Brain microvascular endothelial cell (primary cell): ENCODE data around the gene LMX1A.

Source experiments
- DNase-seq: peaks from one replicate; pipeline ENCODE4 v3.0.0-alpha.2; 2020
- H3K27ac ChIP-seq: fragments of 250-450 bp; sonication (Bioruptor Pico); 2 replicates; pipeline ENCODE4 v1.5.1; 2020; ENCODE audit warnings: mild to moderate bottlenecking, moderate library complexity
- H3K27me3 ChIP-seq: fragments of 250-450 bp; sonication (Bioruptor Pico); replicated peaks from 2 replicates; pipeline ENCODE4 v1.5.1; 2020; ENCODE audit warnings: mild to moderate bottlenecking
- H3K36me3 ChIP-seq: fragments of 250-450 bp; sonication (Bioruptor Pico); replicated peaks from 2 replicates; pipeline ENCODE4 v1.5.1; 2020; ENCODE audit warnings: mild to moderate bottlenecking
- H3K4me3 ChIP-seq: 2 replicates; pipeline ENCODE4 v1.5.1; 2011; ENCODE audit warnings: low read depth, mild to moderate bottlenecking, control low read depth, low read length, moderate library complexity
- in situ Hi-C: cut with HindIII; loops from 2 replicates; pipeline ENCODE4 v1.10.0; 2017; ENCODE audit warnings: low sequenced_read_pairs, low pct_ligation_motif_present
- TF ChIP-seq, protein P1 (sequence below): IDR thresholded peaks from 2 replicates; pipeline ENCODE4 v1.5.1; 2011; ENCODE audit warnings: low read depth, mild to moderate bottlenecking, moderate library complexity, low read length, control low read depth, inconsistent platforms; ENCODE audit errors: missing control alignments

LMX1A gene

DNA sequence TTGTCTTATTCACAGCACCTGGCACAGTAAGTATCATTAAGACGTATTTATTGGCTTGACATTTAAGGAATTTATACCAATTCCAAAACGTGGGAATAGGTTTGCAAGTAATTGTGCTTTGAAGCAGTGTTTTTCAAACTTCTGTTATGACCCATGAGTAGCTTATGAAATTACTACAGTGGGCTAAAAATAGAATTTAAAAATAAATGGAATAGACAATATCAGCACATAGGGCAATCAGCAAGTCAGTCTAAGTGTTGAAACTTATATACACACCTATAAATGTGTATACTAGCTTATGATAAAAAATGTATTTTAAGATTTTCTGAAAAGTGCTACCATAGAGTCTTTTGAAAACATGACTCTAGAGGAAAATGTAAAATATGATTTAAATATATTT is 116.6 kb downstream of the LMX1A start:
- H3K27me3 ChIP-seq: peaks cover 16% of the 10 kb centered on the region
- DNase-seq: no peak
- H3K36me3 ChIP-seq: no peaks in the 10 kb centered on the region
- in situ Hi-C loops: no loop called here
- no peak overlapping the region for H3K27ac ChIP-seq
- H3K4me3 ChIP-seq: no peak overlapping the region
- TF ChIP-seq, protein P1, sequence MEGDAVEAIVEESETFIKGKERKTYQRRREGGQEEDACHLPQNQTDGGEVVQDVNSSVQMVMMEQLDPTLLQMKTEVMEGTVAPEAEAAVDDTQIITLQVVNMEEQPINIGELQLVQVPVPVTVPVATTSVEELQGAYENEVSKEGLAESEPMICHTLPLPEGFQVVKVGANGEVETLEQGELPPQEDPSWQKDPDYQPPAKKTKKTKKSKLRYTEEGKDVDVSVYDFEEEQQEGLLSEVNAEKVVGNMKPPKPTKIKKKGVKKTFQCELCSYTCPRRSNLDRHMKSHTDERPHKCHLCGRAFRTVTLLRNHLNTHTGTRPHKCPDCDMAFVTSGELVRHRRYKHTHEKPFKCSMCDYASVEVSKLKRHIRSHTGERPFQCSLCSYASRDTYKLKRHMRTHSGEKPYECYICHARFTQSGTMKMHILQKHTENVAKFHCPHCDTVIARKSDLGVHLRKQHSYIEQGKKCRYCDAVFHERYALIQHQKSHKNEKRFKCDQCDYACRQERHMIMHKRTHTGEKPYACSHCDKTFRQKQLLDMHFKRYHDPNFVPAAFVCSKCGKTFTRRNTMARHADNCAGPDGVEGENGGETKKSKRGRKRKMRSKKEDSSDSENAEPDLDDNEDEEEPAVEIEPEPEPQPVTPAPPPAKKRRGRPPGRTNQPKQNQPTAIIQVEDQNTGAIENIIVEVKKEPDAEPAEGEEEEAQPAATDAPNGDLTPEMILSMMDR: no peak

DNA sequence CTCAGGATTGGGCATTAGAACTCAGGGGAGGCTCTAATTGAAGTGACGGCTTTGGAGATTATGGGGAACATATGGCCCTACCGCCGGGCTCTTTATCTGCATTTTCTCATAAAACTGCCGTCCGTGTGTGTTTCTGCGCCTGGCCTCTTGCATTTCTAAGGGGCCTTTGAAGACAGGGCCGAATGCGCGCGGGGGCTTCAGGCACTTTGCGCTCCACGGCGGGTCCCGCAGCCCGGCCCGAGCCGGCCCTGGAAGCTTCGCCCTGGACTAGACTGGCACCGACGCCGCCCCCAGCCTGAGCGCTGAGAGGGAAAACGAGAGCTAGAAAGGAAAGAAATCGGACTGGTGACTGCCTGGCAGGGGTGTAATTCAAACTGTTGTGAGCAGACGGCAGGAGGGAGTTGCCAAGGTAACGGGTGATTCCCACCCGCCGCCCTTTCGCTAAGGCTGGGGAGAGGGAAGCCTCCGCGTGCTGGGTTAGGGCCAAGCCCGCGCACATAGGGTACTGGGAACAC is 120.7 kb downstream of the LMX1A start:
- Histone ChIP-seq H3K27ac (no peak overlapping the region), H3K36me3 (no peaks in the 10 kb centered on the region), H3K4me3 (no peak overlapping the region), H3K27me3 (peaks cover 17% of the 10 kb centered on the region)
- in situ Hi-C loops: no loop called here
- TF ChIP-seq, protein P1: no peak
- no peak for DNase-seq

GRCh38 chr1:165235155-165235776 is 121.2 kb downstream of the LMX1A start:
- Histone ChIP-seq H3K27ac (no peak overlapping the region), H3K4me3 (no peak overlapping the region), H3K27me3 (peaks cover 17% of the 10 kb centered on the region), H3K36me3 (no peaks in the 10 kb centered on the region)
- in situ Hi-C loops: no loop called here
- no peak for DNase-seq
- TF ChIP-seq, protein P1: no peak

DNA sequence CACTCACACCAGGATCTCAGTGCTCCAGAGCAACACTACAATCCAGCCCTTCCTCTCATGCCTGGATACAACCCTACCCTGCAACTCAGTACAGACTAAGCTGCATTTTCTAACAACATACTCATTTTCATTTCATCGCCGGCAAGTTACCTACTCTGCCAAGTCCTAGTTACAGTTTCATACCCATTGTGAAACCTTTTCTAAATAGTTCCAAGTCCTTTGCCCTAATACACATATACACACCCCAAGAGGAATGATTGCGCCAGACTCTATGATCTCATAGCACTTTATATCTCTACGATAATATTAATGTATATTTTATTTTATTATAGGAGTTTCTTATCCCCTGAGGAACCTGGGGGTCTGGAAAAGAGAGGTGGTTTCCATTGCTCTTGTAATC is 122.4 kb downstream of the LMX1A start:
- Histone ChIP-seq H3K27me3 (peaks cover 17% of the 10 kb centered on the region), H3K4me3 (no peak overlapping the region), H3K36me3 (no peaks in the 10 kb centered on the region), H3K27ac (no peak overlapping the region)
- TF ChIP-seq, protein P1: no peak
- in situ Hi-C loops: no loop called here
- DNase-seq: no peak

DNA sequence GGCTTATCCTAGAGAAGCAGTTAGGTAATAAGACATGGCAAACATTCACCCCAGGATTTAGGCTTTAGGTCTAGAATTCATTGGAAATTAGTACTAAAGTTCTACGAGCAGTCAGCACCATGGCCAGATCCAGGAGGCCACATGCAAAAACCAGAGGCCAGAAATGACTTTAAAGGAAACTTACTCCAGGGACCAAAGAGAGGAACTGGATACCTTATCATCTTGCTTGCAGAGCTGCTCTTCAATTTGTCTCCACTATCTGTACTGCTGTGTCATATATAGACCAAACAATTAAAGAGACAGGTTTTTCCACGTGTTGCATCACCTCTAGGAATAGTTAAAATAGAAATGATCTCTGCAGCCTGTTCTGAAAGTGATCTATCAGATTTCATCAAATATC is 127.8 kb downstream of the LMX1A start:
- Histone ChIP-seq H3K36me3 (no peaks in the 10 kb centered on the region), H3K27ac (no peak overlapping the region), H3K4me3 (no peak overlapping the region), H3K27me3 (no peaks in the 10 kb centered on the region)
- peak; percentile 0 for DNase-seq
- TF ChIP-seq, protein P1: no peak
- in situ Hi-C loops: no loop called here
